ENCODE measurements around the gene SNED1.

GRCh38 chr2:241137276-241138190 lies 139.1 kb downstream of the SNED1 start:
- TF ChIP-seq RAD21 (conservative IDR thresholded peaks at IDR 0.05 in 1 of 2, IDR thresholded peaks at IDR 0.05 in 1 of 2) = no peak
- TF ChIP-seq CTCF (IDR thresholded peaks at IDR 0.05) = no peak
- no peak for TF ChIP-seq SMC3 (IDR thresholded peaks at IDR 0.05)
- no peak for TF ChIP-seq MAX (IDR thresholded peaks at IDR 0.05)
- no peak for TF ChIP-seq BHLHE40 (IDR thresholded peaks at IDR 0.05; ENCODE audit: low read depth, low read length)
- TF ChIP-seq PBX3 (IDR thresholded peaks at IDR 0.05) = no peak
- no peak for TF ChIP-seq RFX5 (IDR thresholded peaks at IDR 0.05)
- no peak for TF ChIP-seq ELK1 (IDR thresholded peaks at IDR 0.05; ENCODE audit: low read depth, low read length)
- TF ChIP-seq JUN (IDR thresholded peaks at IDR 0.05) = no peak
- no peak for TF ChIP-seq CHD4 (IDR thresholded peaks at IDR 0.05; ENCODE audit: borderline replicate concordance)
